GM18499 (cell line): ENCODE measurements around the gene CHCHD6.

Experiments
- ATAC-seq: cut with Tn5 transposase; IDR thresholded peaks from one replicate; pipeline ENCODE4 v1.9.1; 2021; ENCODE audit warnings: moderate number of reproducible peaks; ENCODE audit not compliant: insufficient read depth, unreplicated experiment

CHCHD6 gene

DNA sequence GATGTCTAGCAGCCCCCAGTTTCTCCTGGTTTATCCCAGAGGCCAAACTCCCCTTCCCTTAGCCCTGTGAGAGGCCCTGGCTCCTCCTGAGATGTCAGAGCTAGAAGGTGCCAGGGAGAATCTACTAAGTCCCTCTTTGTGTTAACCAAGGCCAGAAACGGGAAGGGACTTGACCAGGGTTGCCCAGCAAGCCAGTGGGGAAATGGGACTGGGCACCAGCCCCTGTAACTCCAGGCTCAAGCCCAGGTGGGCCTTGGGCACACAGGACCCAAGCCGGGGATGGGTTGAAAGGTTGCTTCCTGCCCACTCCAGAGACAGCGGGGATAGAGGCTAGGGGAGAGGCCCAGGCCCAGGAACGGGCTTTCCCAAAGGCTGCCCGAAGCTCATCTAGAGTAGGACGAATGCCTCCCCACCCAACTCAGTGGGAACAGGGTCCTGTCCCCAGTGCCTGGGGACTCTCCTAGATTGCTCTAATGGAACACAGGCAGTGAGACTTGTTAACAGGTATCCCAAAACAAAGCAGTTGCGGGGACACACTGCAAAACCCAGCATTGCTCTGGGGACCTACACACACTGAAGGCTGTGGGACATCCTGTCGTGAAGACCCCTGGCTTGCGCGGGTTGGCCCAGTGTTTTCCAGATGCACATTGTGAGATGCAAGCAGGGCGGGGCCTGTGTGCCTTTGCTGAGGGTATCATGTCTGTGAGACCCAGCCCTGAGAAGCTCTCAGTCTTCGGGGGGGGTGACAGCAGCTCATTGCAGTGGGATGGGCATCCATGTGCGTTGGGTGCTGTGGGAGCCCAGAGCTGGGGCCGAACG is 36.2 kb upstream of the CHCHD6 start:
- ATAC-seq = no peak

DNA sequence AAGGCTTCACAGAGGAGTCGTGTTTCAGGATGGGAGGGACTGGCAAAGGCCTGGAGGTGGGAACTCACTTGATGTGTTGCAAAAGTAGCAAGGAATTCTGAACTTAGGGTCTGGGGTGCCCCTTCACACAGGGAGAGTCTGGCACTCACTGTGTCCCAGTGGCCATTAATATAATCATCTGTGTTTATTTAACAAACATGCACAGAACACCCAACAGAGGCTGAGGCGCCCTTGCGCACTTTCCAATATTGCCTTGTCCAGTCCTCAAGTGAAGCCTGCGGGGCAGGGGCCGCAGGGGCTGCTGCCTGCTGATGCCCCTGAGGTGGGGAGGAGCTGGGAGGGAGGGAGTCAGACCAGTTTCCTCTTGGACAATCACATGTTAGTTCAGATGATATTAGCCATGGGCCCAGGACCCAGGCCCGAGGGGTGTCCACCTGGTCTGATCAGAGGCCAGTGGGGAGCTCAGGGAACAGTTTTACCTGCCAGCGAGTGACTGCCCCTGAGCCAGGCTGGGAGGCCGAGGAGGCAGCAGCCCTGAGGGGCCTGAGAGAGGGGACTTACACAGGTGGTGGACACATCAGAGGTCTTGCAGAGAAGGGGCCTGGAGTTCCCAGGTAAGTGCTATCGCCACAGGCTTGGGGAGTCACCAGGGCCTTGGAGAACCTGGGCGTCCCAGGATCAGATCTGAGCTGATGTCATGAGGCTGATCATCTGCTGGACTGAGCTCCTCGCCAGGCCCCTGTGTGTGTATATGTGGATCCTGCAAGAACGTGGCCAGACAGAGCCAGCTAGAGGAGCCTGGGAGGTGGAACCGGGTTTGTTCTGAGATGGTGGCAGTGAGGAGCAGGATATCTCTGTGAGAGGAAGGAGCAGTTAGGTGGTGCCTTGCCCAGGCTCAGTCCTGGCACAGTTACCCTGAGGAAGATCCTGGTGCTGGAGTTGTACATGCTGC is 35.3 kb upstream of the CHCHD6 start:
- no peak for ATAC-seq

DNA sequence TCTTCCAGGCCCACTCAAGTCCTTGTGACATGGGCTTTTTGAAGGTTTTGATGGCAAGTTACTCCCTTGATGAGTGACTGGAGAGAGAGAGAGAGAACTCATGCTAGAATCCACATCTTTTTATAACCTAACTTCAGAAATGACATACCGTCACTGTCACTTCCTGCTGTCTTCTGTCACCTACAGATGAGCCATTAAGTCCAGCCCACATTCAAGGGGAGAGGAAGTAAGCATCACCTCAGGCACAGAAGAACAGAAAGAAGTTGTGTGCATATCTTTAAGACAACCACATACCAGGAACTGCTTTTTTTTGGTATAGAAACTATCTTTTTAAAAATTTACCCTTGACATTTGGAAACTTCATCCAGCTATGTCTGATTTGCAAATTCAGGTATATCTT is 32.5 kb upstream of the CHCHD6 start:
- ATAC-seq = no peak

DNA sequence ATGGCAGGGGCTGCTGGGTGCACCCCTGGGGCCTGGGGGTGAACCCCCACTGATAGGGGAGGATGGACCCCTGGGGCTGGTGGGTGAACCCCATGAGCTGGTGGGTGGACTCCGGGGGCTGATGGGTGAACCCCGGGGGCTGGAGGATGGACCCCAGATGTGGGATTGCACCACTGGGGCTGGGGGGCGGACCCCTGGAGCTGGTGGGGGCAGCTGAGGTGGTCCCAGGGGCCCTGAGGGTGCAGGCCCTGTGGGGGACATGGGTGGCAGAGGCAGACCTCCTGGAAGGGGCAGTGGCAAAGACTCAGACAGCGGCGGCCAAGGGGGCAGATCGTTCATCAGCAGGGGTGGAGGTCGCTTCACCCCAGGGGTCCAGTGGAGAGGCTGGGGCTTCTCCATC is 31.7 kb upstream of the CHCHD6 start:
- no peak for ATAC-seq

DNA sequence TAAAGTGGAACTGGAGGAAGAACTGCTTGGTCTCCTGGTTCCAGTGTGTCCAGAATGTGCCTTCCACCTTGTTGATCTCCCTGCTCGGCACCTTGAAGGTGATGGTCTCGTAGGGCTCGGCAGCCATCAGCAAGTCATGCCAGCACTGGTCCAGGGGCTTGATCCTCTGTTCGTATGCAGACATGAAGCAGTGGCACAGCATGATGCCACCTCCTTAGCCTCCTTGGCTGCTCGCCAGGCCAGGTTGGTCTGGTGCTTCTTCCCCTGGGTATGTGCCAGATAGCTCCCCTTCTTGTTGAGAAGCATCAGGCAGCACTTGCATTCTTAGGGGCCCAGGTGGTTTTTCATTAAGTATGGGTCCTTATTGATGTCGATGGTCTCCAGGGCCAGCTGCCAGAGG is 31.3 kb upstream of the CHCHD6 start:
- ATAC-seq = no peak

DNA sequence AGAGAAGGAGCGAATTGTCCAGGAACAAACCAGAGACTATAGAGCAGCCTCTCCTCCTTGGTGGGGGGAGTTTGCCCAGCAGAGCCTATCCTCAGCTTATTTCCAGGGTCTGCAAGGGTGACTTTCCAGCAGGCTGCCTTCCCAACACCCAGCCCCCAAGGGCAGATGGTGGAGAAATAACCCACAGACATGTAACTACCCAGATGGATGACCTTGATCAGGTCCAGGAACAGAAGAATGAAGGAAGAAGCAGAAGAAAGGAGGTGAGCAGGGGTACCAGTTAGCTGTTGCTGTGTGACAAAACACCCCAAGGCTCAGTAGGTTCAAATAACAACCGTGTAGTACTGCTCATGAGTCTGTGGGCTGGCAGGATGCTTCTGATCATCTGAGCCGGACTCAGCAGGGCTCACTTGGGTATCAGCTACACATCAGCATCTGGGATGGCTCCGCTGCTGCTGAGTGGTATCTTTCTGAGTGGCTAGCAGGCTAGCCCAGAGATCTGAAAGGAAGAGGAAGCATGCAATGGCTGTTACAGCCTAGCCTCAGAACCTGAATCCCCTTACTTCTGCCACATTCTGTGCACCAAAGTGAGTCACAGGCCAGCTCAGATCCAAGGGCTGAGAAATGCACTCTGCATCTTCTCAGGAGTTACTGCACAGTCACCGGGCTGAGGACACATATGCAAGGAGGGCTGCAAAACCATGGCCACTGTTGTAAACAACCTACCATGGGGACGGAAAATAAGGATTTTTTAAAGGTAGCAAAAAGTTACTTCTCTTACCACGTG is 26.9 kb upstream of the CHCHD6 start:
- ATAC-seq = no peak

DNA sequence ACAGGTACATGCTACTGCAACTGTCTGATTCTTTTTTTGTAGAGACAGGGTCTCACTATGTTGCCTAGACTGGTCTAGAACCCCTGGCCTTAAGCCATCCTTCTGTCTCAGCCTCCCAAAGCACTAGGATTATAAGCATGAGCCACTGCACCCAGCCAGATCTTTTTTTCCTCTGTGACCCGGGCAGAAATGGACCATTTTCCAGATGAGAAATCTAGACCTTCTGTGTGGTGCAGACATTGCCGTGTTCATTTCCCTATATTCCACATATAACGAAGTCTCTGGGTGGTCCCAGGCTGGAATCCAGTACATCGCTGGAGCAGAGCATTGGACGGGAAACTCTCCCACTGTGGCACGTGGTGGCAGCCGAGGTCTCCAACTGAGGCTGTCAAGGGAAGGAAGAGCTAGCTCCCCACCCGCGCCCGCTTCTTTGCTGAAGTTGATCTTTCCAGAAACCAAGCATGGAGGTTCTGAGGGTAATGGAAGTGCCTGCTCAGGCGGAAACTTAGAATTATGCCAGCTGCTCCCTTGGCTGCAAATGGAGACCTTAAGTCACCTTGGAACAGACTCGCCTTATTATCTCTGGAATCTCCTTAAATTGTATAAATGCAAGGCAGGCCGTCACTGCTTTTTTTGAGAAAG is 26.1 kb upstream of the CHCHD6 start:
- no peak for ATAC-seq

DNA sequence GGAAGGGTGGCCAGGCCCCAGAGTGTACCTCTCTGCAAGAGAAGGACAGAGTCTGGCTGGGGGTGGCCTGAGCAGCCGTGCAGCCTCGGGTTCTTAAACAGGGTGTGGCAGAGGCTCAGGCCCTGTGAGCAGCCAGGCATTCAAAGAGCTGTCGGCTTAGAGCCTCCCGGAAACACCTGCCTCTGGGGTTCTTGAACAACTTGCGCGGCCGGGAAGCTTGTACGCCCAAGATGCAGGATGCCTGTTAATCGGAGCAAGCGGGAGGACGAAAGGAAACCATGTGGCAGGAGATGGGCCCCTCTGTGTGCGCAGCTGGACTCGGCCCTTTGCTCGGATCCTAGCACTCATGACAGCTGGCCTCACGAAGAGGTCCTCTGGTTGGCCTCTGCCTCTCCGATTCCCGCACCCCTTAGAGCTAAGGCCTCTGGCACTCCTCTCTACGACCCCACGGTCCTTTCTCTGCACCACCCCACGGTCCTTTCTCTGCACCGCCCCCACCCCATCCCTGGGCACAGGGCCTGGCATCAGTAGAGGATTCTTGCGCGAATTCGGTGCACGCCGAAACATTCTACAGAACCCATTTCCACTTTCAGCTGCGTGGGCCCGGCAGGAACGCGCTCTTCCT is 25.2 kb upstream of the CHCHD6 start:
- no peak for ATAC-seq

DNA sequence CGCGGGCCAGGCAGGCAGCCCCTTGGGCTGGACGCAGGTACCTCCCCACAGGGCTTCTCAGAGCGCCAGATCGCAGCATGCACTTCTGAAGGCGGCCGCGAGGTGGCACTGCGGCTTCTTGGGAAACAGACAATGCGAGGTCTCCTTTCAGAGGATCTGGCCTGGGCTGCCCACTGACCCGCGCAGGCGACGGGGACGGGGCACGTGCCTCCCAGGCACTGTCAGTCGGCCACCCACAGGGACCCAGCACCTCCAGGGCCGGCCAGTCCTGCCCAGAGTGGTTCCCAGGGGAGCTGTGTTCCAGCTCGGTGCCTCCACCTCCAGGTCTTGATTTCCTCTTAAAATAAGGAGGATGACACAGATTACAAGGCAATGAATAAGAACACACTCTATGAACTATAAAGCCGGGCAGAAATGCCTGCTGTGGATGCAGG is 24.7 kb upstream of the CHCHD6 start:
- no peak for ATAC-seq

DNA sequence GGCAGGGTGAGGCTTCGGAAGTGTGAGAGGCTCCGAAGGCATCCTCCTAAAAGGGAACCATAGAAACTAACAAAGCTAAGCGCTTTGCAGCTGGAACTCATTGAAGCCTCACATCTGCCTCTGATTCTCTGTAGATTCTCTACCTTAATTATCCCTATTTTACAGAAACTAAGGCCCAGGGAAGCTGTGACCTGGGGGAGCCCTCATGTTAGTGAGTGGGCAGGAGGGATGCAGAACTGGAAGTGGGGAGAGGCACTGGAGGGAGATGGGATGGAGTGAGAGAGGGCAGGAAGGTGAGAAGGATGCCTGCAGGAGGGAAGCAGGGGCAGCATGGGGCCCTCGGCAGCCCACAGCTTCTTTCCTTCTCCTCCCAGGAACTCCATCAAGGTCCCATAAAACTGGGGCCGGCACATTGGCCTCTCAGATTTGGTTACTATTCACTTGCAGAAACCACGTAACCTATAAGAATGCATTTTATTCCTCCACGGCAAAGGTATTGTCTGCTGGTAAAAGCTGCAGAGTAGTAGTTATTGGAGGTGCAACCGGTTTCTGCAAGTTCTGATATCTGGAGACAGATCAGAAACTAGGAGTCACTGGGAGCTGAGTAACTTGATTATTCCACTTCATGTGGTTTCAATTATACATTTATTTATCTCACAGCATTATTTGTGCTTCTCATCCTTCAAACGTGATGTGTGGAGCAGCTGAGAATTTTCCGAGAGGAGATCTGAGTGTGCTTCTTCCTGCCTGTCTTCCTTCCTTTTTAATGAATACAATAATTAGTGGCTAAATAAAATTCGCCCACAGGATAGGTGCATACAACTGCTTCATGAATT is 24.0 kb upstream of the CHCHD6 start:
- ATAC-seq = no peak

DNA sequence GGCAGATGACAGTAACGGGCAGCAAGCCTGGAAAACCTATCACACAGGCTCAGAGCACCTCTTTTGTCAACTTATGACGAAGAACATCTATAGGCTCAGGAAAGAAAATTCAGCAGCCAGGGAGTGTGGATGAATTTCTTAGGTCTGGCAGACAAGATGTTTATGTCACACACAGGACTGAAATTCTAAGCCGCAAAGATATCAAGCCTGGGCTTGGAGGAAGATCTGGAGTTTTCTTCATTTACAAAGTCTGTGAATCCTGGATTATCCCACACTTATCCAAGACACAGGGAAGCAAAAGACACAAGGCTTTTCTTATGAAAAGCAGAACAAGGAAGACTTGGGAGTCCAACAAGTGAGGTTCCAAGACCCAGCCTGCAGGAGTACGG is 23.4 kb upstream of the CHCHD6 start:
- no peak for ATAC-seq

DNA sequence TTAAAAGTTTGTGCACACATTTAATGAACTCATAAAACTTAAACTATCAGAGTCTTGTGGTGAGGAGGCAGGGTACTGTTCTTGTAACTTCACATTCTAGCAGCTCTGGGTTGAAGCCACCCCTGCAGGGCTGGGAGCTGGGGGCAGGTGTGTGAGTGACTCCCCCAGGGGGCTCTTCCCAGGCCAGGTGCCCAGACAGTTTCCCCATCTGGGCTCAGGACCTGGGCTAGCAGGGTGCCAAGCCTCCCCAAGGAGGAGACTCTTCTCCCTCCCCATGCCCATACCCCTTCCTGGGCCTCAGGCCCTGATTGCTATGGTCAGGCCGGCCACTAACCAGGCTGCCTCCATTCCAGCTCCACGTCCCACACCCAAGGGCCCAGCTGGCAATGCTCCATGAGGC is 22.0 kb upstream of the CHCHD6 start:
- ATAC-seq = no peak

DNA sequence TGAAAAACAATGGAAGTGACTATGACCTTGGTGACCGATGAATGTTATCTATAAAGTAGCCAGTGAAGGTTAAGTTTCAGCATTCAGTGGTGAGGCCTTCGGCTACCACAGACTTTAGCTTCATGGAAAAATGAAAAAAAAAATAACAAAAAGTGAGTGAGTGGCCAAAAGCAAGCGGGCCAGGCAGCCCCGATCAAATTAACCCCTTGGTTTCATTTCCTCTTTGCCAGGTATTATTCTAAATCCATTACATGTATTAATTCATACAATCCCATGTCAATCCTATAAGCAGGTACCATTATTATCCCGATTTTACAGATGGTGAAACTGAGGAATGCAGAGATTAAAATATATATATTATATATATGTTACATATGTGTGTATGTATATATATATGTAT is 21.0 kb upstream of the CHCHD6 start:
- no peak for ATAC-seq

DNA sequence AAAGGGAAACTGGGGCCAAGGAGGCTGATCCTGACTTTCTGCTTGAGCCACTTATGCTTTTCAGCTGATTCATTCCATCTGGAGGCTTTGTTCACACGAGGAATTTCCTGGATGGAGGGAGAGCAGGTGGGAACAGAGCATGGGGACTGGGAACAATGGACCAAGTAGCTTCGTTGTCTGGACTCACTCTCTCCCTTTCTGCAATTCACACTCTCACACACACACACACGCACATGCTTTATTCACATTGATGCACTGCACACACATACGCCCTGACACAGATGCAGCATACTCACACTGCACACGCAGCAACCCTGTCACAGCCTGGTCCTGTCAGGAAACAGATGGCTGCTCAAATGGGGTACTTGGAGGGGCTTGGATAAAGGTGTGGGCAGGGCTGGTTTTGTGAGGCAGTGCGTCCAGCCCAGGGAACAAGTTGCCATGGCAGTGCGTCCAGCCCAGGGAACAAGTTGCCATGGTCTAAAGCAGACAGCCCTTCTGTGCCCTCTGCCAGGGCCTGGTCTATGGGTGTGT is 19.8 kb upstream of the CHCHD6 start:
- ATAC-seq = no peak

DNA sequence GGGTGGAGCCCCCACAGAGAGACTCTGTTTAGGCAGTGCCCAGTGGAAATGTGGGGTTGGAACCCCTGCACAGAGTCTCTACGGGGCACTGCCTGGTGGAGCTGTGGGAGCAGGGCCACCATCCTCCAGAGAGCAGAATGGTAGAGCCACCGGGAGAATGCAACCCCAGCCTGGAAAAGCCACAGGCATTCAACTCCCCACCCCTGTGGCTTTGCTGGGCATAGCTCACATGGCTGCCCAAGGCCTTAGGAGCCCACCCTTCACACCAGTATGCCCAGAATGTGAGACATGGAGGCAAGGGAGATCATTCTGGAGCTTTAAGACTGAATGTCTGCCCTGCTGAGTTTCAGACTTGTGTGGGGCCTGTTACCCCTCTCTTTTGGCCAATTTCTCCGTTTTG is 19.0 kb upstream of the CHCHD6 start:
- no peak for ATAC-seq

DNA sequence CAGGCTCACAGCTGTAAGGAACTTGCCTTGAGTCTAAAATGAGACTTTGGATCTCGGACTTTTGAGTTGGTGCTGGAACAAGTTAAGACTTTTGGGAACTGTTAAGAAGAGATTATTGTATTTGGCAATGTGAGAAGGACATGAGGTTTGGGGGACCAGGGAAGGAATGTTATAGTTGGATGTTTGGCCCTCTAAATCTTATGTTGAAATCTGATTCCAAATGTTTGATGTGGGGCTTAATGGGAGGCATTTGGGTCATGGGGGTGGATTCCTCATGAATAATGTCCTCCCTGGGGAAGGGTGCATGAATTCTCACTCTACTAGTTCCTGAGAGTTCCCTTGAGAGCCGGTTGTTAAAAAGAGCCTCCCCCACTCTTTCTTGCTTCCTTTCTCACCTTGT is 18.5 kb upstream of the CHCHD6 start:
- ATAC-seq = no peak

DNA sequence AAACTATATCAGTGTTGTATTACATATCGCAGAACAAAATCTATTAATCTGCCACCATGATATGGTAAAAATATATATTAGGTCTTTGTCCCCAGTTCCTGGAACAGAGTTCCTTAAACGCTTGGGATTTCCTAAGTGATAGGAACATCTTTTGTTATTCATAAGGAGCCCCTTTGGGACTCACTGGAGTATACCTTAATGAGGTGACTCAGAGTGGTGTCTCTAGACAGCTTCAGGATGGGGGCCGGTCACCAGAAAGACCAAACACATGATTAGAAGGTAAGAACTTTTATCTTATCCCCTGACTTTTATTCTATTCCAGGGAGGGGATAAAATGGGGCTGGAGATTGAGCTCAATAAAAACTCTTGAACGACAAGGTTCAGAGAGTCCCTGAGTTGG is 12.3 kb upstream of the CHCHD6 start:
- ATAC-seq = no peak

DNA sequence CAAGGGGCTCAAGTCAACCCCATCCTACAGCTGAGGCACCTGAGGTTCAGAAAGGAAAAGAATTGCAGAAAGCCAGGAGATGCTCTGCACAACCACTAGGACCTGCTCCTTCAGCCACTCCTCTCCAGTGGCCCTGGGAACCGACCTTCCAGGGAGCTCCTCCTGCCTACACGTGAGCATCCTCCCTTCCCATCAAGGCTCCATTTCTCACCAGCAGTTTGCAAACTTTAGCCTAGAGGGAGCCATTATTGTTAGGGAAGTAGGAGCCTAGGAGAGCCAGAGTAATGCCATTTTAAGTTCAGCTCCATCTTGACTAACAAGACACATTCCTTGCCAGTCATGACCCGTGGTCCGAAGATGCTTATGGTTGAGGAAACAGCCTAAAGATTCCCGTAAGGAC is 11.2 kb upstream of the CHCHD6 start:
- no peak for ATAC-seq

DNA sequence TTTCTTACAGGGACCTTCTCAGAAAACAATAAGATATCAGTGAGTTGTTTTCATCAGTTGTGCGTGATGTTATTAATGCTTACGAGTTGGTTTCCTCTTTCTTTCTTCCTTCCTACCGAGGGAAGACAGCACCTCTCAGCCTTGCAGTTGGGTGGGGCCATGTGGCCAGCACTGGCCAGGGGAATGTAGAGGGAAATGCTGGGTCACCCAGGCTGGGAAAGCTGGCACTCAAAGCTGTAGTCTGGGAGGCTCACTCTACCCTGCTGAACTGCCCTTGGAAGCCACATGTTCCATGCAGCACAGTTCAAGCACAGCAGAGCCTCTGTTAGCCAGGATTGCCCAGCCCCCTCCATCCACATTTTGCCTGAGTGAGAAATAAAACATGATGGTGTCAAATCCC is 10.1 kb upstream of the CHCHD6 start:
- ATAC-seq = no peak
